ENCODE results near the gene STYXL1.
"Not testable (repeated sequence)": the region's sequence is repeated elsewhere in the genome, so short reads cannot be mapped to it uniquely, and the experiment has no call there.

Gene STYXL1

GRCh38 chr7:76020031-76020714 lies 27.6 kb downstream of the STYXL1 start:
- POLR2A ChIA-PET, result interaction anchor here (0.5 to 1.6 kb wide), 8 partner anchors 17 to 281 kb away, joined by 3 to 5 read pairs (median 3); partner anchors contain the start of gene TMEM120A

GRCh38 chr7:76018520-76018919 lies 29.3 kb downstream of the STYXL1 start:
- H3K4me3 ChIP-seq (ENCODE audit: low read depth, low read length); POLR2A ChIA-PET; DNase-seq (ENCODE audit: low read depth, low spot score): not testable (repeated sequence)
- CTCF ChIA-PET, result interaction anchor here (1.0 to 7.5 kb wide), 4 partner anchors 9 to 150 kb away, joined by 3 to 229 read pairs (median 16); no protein-coding TSS in a partner anchor

More at GRCh38 chr7:76020031-76020714, 27.6 kb downstream of the STYXL1 start:
- CTCF ChIA-PET, result interaction anchor here (0.6 to 7.5 kb wide), 41 partner anchors 9 to 269 kb away, joined by 3 to 229 read pairs (median 5); partner anchors contain the start of genes CCL26 and RHBDD2
- DNase-seq (ENCODE audit: low read depth, low spot score), result no peak
- H3K4me3 ChIP-seq (ENCODE audit: low read depth, low read length), result no peak overlapping the region
- TF ChIP-seq CTCF (IDR thresholded peaks at IDR 0.05; ENCODE audit: insufficient read depth, low read length, missing control alignments), result peak; percentile 84

- DNase-seq (ENCODE audit: low read depth, low spot score), result no peak
- TF ChIP-seq CTCF (IDR thresholded peaks at IDR 0.05; ENCODE audit: insufficient read depth, low read length, missing control alignments), result no peak
- no peak overlapping the region for H3K4me3 ChIP-seq (ENCODE audit: low read depth, low read length)
- ChIA-PET CTCF (interaction anchor here (7.5 kb wide), 1 partner anchor 147 kb away, joined by 229 read pairs; no protein-coding TSS in a partner anchor), POLR2A (no interaction called here)
Measured at GRCh38 chr7:76016191-76016947, 31.4 kb downstream of the STYXL1 start.

GRCh38 chr7:76011442-76011861 lies 36.3 kb downstream of the STYXL1 start:
- no peak overlapping the region for H3K4me3 ChIP-seq (ENCODE audit: low read depth, low read length)
- no peak for TF ChIP-seq CTCF (IDR thresholded peaks at IDR 0.05; ENCODE audit: insufficient read depth, low read length, missing control alignments)
- CTCF ChIA-PET, result interaction anchor here (0.8 to 3.4 kb wide), 4 partner anchors 9 to 145 kb away, joined by 3 to 25 read pairs (median 4); no protein-coding TSS in a partner anchor
- DNase-seq (ENCODE audit: low read depth, low spot score), result peak; percentile 55
- POLR2A ChIA-PET, result interaction anchor here (1.3 kb wide), 1 partner anchor 16 kb away, joined by 3 read pairs; no protein-coding TSS in a partner anchor

- CTCF ChIA-PET, result interaction anchor here (0.6 to 3.4 kb wide), 4 partner anchors 10 to 145 kb away, joined by 3 to 25 read pairs (median 4); no protein-coding TSS in a partner anchor
- H3K4me3 ChIP-seq (ENCODE audit: low read depth, low read length), result no peak overlapping the region
- DNase-seq (ENCODE audit: low read depth, low spot score), result no peak
- POLR2A ChIA-PET, result interaction anchor here (0.6 kb wide), 1 partner anchor 33 kb away, joined by 3 read pairs; no protein-coding TSS in a partner anchor
- no peak for TF ChIP-seq CTCF (IDR thresholded peaks at IDR 0.05; ENCODE audit: insufficient read depth, low read length, missing control alignments)
Measured at GRCh38 chr7:76009672-76010600, 37.9 kb downstream of the STYXL1 start.

- ChIA-PET CTCF (interaction anchor here (0.8 to 0.9 kb wide), 2 partner anchors 12 to 16 kb away, joined by 4 to 6 read pairs; no protein-coding TSS in a partner anchor), POLR2A (no interaction called here)
- TF ChIP-seq CTCF (IDR thresholded peaks at IDR 0.05; ENCODE audit: insufficient read depth, low read length, missing control alignments), result no peak
- no peak overlapping the region for H3K4me3 ChIP-seq (ENCODE audit: low read depth, low read length)
- DNase-seq (ENCODE audit: low read depth, low spot score), result no peak
Measured at GRCh38 chr7:76008156-76008687, 39.6 kb downstream of the STYXL1 start.

- H3K4me3 ChIP-seq (ENCODE audit: low read depth, low read length); CTCF ChIA-PET; POLR2A ChIA-PET; DNase-seq (ENCODE audit: low read depth, low spot score): not testable (repeated sequence)
Measured at GRCh38 chr7:76005004-76005403, 42.8 kb downstream of the STYXL1 start.
